GM21381 (cell line): ENCODE results near the gene FOLH1.
"Not testable (repeated sequence)": the region's sequence is repeated elsewhere in the genome, so short reads cannot be mapped to it uniquely, and the experiment has no call there.

Experiments used
- ATAC-seq: cut with Tn5 transposase; IDR thresholded peaks from one replicate; pipeline ENCODE4 v1.9.1; 2021; ENCODE audit warnings: mild to moderate bottlenecking, moderate library complexity; ENCODE audit not compliant: unreplicated experiment

Gene FOLH1

DNA sequence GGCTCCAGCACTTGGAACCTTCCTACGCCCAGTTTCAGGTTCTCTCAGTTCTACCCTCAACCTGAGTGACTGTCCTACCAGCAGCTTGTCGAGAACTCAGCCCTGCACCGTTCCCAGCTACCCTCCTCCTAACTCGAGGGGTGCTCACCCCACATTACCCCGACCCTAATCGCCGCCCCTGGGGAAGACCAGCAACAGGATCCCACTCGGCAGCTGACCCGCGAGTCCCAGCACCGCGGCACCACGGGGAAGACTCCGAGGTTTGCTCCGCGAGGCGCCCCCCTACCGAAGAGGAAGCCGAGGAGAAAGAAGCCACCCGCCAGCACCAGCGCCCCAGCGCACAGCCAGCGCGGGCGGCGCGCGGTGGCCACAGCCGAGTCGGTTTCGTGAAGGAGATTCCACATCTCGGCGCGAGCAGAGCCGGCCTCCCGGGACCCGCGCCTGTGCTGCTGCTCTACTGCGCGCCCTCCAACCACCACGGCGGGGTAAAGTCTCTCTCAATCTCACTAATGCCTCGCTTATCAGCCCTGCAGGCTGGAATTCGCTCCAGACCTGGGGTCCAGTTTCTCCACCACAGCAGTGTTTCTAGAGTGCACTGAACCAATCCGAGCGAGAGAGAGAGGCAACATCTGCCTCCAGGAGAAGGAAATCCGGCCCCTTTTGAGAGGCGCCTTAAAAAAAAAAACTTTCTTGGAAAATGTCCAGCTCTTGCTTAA, at the start of gene FOLH1:
TSS of gene FOLH1 (minus strand) at position 597 of the 716 bp plus-strand sequence. CDS start at position 404, 193 bp downstream.
- no peak for ATAC-seq

DNA sequence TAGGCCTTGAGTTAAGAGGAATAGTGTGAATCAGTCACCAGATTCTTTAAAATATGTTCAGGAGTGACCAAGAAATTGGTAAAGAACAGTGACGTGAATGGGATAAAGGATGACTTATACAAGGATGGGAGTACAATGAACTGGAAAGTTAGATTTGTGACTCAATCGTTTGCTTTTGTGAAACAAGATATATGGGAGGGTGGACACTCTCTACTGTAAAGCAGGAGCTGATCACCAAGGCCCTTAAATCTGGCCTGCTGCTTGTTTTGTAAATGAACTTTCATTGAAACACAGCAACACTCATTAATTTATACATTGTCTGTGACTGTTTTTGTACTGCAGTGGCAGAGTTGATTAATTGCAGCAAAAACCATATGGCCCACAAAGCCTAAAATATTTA, 46.7 kb upstream of the FOLH1 start:
- not testable (repeated sequence) for ATAC-seq

- not testable (repeated sequence) for ATAC-seq
Measured at GRCh38 chr11:49251212-49251611, 42.8 kb upstream of the FOLH1 start.

GRCh38 chr11:49250398-49251115, 42.2 kb upstream of the FOLH1 start:
- not testable (repeated sequence) for ATAC-seq

DNA sequence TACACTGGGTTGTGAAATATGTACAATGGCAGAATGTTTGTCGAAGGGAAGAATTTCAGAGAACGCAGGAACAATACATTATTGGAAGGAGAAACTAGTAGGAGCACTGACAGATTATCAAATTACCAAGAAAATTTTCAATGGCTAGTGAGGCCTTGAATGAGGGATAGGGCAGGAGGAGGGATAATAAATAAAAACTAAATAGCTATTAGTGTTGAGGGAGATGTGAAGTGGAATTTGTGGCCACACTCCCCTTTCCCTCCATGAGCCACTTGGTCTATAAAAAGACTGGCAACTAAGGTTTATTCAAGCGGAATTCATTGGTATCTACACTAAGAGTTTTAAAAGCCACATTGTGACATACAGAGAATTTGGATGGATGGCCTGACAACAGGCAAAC, 41.0 kb upstream of the FOLH1 start:
- ATAC-seq = not testable (repeated sequence)

- not testable (repeated sequence) for ATAC-seq
Measured at GRCh38 chr11:49233685-49234084, 25.3 kb upstream of the FOLH1 start.

DNA sequence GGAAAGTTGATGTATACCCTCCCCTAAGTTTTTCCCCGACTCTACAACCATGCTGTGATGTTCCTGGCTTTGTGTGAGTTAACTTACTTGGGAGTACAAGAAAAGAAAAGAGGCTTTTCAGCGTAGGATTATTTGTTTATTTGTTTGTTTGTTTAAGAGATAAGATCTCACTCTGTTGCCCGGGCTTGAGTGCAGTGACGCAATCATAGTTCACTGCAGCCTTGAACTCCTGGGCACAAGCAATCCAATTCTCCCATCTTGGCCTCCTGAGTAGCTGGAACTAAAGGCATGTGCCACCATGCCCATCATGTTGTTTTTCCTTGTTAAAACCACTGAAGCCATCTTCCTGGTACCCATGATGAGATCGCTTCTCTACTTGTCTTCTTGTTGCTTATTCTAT, 24.6 kb upstream of the FOLH1 start:
- ATAC-seq = not testable (repeated sequence)

DNA sequence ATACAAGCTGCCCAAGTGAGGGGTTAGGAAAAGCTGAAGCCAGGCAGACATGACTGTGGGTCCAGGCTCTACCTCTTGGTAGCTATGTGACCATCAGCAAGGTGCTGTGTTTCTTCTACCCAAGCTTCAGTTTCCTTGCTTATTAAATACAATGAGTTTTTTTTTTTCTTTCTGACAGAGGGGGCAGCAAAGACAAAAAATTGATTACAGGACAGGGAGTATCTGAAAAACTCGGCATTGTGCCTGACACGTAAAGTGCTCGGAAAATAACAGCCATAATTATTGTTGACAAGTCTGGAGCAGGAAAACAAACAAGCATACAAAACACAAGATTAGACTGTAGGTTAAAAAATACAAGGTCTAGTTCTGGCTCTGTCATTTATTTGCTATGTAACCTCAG, 23.3 kb upstream of the FOLH1 start:
- not testable (repeated sequence) for ATAC-seq

DNA sequence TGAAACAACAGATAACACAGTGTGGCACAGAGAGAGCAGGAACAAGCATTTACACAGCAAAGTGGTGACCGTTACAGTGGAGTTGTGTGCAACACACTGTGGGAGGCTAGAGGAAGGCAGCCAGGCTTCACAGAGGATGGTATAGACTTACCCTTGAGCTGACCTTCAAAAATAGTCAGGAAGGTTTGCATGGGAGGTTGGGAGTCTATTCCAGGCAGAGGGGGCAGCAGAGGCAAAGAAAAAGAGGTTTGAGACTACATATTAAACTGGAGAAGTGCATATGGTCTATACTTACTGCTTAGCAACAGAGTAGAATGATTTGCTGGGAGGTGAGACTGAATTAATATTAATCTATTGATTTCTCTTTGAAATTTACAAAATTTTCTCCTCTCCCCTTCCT, 22.1 kb upstream of the FOLH1 start:
- not testable (repeated sequence) for ATAC-seq

- not testable (repeated sequence) for ATAC-seq
Measured at GRCh38 chr11:49230001-49230400, 21.6 kb upstream of the FOLH1 start.

DNA sequence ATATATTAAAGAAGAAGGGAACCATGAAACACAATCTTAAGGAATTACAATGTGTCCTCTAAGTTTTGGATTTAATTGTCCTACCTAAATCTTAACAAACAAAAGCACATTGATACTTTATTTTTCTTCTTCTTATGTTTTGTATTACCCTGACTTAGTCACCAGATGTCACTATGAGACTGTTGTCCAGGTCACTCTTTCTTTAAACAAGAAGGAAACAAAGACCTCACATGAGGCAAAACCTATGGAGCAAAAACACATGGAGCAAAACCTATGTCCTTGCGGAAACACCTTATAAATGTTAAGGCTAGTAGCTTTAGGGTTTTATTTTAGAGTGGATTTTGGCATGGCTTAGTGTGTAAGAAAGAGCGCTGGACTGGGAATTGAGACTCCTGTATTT, 20.7 kb upstream of the FOLH1 start:
- not testable (repeated sequence) for ATAC-seq

DNA sequence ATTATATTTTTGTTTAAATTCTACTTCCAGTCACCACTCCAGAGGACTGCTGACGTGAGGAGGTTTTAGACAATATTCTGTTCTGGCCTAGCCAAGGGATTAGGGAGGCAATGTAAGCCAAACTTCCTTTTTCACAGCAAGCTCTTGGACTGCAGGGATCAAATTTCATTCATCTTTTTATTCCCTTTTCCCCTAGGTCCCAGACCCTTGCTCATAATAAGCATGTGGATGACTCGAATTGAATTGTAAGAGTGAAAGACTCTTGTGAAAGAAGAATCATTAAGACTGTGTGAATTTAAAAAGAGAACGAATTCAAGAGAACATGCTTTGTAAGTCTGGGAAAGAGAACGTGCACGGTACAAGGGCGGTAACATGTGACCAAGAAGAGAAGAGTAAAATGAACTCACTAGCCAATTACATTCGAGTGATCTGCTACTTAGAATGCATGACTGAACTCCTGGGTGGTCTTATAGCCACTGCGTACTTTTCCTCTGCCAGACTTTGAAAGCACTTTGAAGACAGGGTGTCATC, 16.9 kb upstream of the FOLH1 start:
- not testable (repeated sequence) for ATAC-seq

DNA sequence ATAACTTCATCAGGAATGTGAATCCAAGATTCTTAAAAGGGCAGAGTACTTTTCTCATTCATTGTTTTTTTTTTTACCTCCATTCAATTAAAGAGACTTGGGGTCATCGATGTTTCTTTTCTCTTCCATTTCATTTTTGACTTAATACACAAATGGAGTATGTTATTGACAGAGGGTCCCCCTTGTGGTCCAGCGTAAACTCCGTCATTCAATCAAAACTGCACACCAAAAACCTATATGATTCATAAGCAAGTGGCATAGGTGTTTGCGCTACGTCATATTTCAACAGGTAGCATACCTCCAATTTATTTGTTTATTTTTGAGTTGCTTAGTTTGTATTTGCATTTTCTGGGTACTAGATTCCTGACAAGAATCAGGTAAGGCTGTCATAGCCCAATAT, 12.7 kb upstream of the FOLH1 start:
- ATAC-seq = no peak

DNA sequence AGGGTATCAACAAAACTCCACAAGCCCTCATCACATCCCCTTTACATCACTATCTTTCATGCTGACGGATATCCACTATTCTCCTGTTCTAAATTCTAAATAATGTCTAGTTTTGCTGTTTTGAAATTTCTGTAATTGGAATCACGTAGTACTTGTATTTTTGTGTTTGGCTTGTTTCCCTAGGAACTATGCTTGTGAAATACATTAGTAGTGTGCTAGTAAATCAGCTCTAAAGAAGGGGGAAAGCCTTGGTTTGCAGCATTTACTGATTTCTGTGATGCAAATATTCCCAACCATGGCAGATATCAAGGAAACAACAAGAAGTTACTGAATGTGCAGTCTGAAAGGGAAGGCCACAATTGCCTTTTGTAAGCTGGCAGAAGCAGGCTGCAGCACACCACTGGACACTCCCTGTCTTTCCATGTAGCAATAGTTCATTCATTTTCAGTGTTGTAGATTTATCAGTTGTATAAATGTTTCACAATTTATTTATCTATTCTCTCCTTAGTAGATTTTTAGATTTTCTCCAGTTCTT, 4.7 kb upstream of the FOLH1 start:
- no peak for ATAC-seq

- ATAC-seq = not testable (repeated sequence)
Measured at GRCh38 chr11:49206999-49207398, 1.4 kb downstream of the FOLH1 start.

GRCh38 chr11:49202287-49202976, 6.0 kb downstream of the FOLH1 start:
- no peak for ATAC-seq

- ATAC-seq = not testable (repeated sequence)
Measured at GRCh38 chr11:49196775-49197174, 11.6 kb downstream of the FOLH1 start.

GRCh38 chr11:49196002-49196401, 12.4 kb downstream of the FOLH1 start:
- ATAC-seq = not testable (repeated sequence)

DNA sequence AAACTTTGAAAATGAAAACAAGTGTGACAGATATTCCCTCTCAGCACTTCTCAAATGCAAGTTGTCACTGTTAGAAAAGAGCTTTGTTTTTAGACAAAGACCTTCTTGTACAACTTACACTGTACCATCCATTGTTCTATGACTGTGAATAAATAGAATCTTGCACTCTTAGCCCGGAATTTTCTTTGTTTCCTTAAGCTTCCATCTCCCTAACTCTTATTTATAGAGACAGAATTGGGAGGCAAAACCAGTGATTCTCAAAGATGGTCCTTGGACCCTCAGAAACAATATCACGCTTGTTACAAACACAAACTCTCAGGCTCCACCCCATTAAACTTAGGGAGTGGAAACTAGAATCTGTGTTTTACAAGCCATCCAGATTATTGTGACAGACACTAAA, 18.1 kb downstream of the FOLH1 start:
- not testable (repeated sequence) for ATAC-seq

DNA sequence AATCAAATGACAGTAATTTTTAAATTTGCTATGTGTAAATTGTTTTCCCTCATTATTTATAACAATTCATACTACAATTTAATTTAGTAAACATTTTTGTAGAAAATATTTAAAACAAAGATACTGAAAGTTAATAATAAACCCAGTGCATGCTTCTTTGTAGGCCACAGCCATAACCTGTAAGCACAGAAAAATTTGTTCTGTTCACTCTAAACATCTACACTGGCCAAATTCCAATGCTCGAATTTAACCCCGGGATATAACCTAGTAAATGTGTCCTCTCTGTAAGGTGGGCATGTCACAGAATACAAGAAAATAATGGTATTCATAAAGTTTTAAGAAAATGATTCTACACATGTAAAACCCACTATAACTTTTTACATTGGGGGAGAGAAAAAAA, 22.2 kb downstream of the FOLH1 start:
- ATAC-seq = not testable (repeated sequence)

DNA sequence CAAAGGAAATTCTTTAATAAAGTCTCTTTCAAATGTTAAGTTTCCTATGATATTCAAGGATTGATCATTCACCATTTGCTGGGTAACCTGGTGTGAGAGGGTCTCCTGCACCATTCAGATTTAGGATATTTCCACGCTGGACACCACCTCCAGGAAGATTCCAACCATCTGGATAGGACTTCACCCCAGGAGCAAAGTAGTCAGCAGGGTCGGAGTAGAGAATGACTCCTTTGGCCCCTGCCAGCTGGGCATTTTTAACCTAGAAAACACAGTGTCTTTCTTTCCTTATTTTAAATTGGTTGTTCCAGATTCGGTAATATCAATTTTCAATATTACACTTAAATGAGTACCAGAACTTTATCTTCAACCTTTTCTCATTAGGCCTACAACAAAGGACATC, 22.8 kb downstream of the FOLH1 start:
- ATAC-seq = not testable (repeated sequence)
